ENCODE results near the gene ITGB5. TPM values are rescaled to one million over a fixed set of nuclear protein-coding genes. Genes with fewer than 3 reads are reported as not detected.

ITGB5 gene
- total and polyA plus RNA-seq, 4 donors: 16.9 to 66.6 (median 48.0) TPM

- H3K27me3 ChIP-seq (ENCODE audit: control insufficient read depth in 4 of 4, insufficient read depth in 4 of 4, low read length in 3 of 4): no peaks in the 10 kb centered on the region
- H3K4me3 ChIP-seq (ENCODE audit: low read depth in 1 of 3, low read length in 3 of 3): no peak overlapping the region
- no peak overlapping the region for H3K9ac ChIP-seq (ENCODE audit: low read depth in 1 of 2, low read length in 2 of 2)
- no peak for DNase-seq (ENCODE audit: low spot score)
- 97% methylated on average over 6 of the region's 6 CpGs for WGBS
- H3K4me1 ChIP-seq (ENCODE audit: control insufficient read depth in 4 of 4, insufficient read depth in 4 of 4, low read length in 3 of 4): no peaks in the 10 kb centered on the region
- TF ChIP-seq REST (IDR thresholded peaks at IDR 0.05) (no peak), FOXA2 (IDR thresholded peaks at IDR 0.05) (no peak), NR2F2 (IDR thresholded peaks at IDR 0.05) (no peak), TAF1 (conservative IDR thresholded peaks at IDR 0.05) (no peak), RXRA (IDR thresholded peaks at IDR 0.05) (no peak), JUND (IDR thresholded peaks at IDR 0.05) (no peak), YY1 (IDR thresholded peaks at IDR 0.05) (no peak), EGR1 (IDR thresholded peaks at IDR 0.05; ENCODE audit: low read depth in 2 of 2) (no peak), FOXA1 (IDR thresholded peaks at IDR 0.05) (no peak), HNF4A (conservative IDR thresholded peaks at IDR 0.05) (no peak), ZBTB33 (IDR thresholded peaks at IDR 0.05) (no peak), CTCF (IDR thresholded peaks at IDR 0.05; ENCODE audit: low read depth, low read length, missing input control) (no peak), GABPA (IDR thresholded peaks at IDR 0.05 in 1 of 2, conservative IDR thresholded peaks at IDR 0.05 in 1 of 2) (no peak), MAX (IDR thresholded peaks at IDR 0.05) (no peak), HNF4G (IDR thresholded peaks at IDR 0.05) (no peak), SP1 (IDR thresholded peaks at IDR 0.05) (no peak), RAD21 (IDR thresholded peaks at IDR 0.05) (no peak)
- TF ChIP-seq, protein P1, sequence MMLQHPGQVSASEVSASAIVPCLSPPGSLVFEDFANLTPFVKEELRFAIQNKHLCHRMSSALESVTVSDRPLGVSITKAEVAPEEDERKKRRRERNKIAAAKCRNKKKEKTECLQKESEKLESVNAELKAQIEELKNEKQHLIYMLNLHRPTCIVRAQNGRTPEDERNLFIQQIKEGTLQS (IDR thresholded peaks at IDR 0.05): no peak
- peaks cover 14 to 77% (median 61%) of the 10 kb centered on the region in 4 donors for H3K36me3 ChIP-seq (ENCODE audit: control insufficient read depth in 4 of 4, insufficient read depth in 3 of 4, low read depth in 1 of 4, low read length in 3 of 4)
- H3K27ac ChIP-seq (ENCODE audit: low read depth in 1 of 2, low read length in 2 of 2): no peak overlapping the region
- no peaks in the 10 kb centered on the region for H3K9me3 ChIP-seq (ENCODE audit: control insufficient read depth in 4 of 4, low read length in 3 of 4)
These were observed 146.1 kb downstream of the ITGB5 start for GRCh38 chr3:124741027-124741426.

Data from liver (tissue), 9 donors.